Osteocyte (in vitro differentiated cells): ENCODE data around the gene IGSF5. TPM values are rescaled to one million over a fixed set of nuclear protein-coding genes. Genes with fewer than 3 reads are reported as not detected.
"Not testable (repeated sequence)": the region's sequence is repeated elsewhere in the genome, so short reads cannot be mapped to it uniquely, and the experiment has no call there.

Experiments
- DNase-seq: peaks from one replicate; pipeline ENCODE4 v3.0.0; 2021; ENCODE audit warnings: mixed read lengths; ENCODE audit not compliant: unreplicated experiment; ENCODE audit errors: extremely low spot score
- H3K27ac Mint-ChIP-seq: one replicate; pipeline ENCODE4 v1.8.0; 2021; ENCODE audit warnings: mild to moderate bottlenecking, mixed read lengths; ENCODE audit not compliant: unreplicated experiment
- H3K27me3 Mint-ChIP-seq: one replicate; pipeline ENCODE4 v1.8.0; 2021; ENCODE audit warnings: mixed read lengths; ENCODE audit not compliant: unreplicated experiment
- H3K36me3 Mint-ChIP-seq: one replicate; pipeline ENCODE4 v1.8.0; 2021; ENCODE audit warnings: mixed read lengths; ENCODE audit not compliant: unreplicated experiment
- H3K4me1 Mint-ChIP-seq: one replicate; pipeline ENCODE4 v1.8.0; 2021; ENCODE audit warnings: mixed read lengths; ENCODE audit not compliant: unreplicated experiment
- H3K4me3 Mint-ChIP-seq: one replicate; pipeline ENCODE4 v1.8.0; 2021; ENCODE audit warnings: mild to moderate bottlenecking, moderate library complexity, mixed read lengths; ENCODE audit not compliant: unreplicated experiment
- H3K9me3 Mint-ChIP-seq: one replicate; pipeline ENCODE4 v1.8.0; 2021; ENCODE audit warnings: mixed read lengths; ENCODE audit not compliant: unreplicated experiment
- CTCF ChIP-seq: fragments of 200-600 bp; sonication (generic); IDR thresholded peaks from 2 replicates; pipeline ENCODE4 v1.5.0; 2021; ENCODE audit warnings: antibody characterized with exemption, mild to moderate bottlenecking, moderate library complexity
- total RNA-seq: library from RNA; stranded (reverse); gene quantifications from 2 replicates; pipeline ENCODE4 v1.2.1, GENCODE V29; 2021

IGSF5 gene
- total RNA-seq, 1 donor from 2014 or later, result not detected

DNA sequence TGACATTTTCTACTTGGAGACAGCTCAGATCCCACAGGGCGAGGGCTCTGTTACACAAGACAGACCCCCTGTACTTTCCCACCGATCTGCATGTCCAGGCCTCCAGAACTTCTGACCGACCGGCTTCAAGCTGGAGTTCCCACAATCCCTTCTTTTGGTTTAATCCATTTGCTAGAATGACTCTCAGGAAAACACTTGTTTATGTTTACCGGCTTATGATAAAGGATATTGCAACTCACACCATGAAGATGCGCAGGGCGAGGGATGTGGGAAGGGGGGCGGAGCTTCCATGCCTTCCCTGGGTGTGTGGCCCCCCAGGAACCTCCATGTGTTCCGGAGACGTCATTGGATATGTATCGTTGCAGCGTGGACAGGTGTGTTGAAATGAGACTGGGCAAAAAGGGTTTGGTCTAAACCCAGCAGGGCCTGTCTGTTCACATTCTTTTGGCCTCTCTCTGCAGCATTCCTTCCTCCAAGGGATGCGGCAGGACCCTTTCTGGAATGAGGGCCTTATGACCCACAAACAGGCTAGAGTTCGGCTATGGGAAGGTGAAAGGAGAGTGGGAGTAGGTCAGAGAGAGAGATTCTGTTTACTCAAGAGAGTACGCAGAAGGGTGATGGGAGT is 7.5 kb upstream of the IGSF5 start:
- TF ChIP-seq CTCF, result no peak
- Mint-ChIP-seq H3K36me3 (no peaks in the 10 kb centered on the region), H3K9me3 (peaks cover 9% of the 10 kb centered on the region), H3K4me1 (no peaks in the 10 kb centered on the region), H3K27me3 (no peaks in the 10 kb centered on the region), H3K4me3 (no peak overlapping the region), H3K27ac (no peak overlapping the region)
- no peak for DNase-seq

DNA sequence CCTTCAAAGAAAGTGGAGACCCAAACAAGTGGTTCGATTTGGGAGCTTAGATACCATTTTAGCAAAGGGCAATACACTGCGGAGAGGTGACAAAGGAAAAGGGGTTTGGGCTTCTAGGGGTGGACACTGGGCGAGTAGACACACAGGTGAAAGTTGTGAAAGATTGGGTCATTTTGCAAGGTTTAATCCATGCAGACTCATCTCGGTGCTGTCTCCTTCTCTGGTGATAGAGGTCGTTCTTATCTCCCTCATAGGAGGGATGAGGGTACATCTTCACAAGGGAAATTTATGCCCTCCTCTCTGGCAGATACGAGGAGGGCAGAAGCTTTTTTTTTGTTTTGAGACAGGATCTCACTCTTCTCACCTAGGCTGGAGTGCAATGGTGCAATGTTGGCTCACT is 6.4 kb upstream of the IGSF5 start:
- Mint-ChIP-seq H3K36me3 (no peaks in the 10 kb centered on the region), H3K9me3 (peaks cover 17% of the 10 kb centered on the region), H3K27ac (no peak overlapping the region), H3K4me3 (no peak overlapping the region), H3K27me3 (no peaks in the 10 kb centered on the region), H3K4me1 (no peaks in the 10 kb centered on the region)
- TF ChIP-seq CTCF, result no peak
- no peak for DNase-seq

DNA sequence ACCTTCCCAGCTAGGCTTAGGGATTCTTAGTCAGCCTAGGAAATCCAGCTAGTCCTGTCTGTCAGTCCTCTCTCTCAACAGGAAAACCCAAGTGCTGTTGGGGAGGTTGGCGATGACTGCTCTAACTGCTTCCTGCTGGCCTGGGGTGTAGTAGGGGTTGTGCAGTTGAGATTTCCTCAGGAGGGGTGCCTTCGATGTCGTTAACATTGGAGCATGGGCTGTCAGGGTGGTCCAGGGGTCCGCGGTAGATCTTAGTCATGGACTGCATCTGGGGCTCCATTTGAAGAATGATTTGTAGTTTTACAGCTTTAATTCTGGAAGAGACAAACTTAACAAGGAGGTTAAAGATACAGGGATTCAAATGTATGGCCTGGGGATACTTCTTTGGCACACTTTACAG is 5.5 kb upstream of the IGSF5 start:
- H3K36me3 Mint-ChIP-seq, H3K4me3 Mint-ChIP-seq, H3K4me1 Mint-ChIP-seq, H3K27me3 Mint-ChIP-seq, DNase-seq, H3K27ac Mint-ChIP-seq: not testable (repeated sequence)
- H3K9me3 Mint-ChIP-seq, result peaks cover 18% of the 10 kb centered on the region

DNA sequence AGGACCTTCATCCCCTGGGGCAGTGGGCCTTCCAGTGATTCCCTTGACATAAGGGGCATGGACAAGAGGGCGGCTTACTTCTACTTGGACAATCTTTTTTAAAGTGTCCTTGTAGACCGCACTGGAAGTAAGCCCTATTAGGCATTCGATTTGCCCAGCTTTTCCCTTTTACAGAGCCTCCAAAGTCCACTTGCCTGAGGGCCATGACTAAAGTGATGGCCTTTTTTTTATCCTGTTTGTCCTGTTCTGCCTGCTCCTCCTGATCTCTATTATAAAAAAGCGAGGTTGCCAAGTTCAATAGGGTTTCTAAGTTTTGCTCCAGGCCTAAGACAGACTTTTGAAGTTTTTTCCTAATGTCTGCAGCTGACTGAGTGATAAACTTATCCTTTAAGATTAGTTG is 2.4 kb upstream of the IGSF5 start:
- H3K4me1 Mint-ChIP-seq, H3K27ac Mint-ChIP-seq, DNase-seq, H3K27me3 Mint-ChIP-seq, H3K4me3 Mint-ChIP-seq, H3K36me3 Mint-ChIP-seq: not testable (repeated sequence)
- peaks cover 25% of the 10 kb centered on the region for H3K9me3 Mint-ChIP-seq

DNA sequence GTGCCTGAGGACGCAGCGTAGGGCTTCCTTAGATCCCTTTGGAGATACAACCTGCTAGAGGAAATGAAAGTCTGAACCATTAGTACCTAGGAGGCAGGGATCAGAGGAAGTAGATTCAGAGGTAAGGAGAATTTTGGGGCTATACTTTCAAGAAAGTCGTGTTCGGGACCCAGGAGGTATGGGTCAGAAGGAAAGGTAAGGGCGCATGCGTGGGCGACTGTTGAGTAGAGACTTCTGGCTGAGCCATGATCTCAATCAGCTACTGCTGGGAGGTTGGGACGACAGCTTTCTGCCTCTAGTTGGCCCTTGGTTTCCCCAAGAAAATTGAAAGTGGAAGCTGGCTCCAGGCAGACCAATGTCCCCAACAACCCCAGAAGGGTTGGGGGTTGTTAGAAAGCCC is 349 bp downstream of the IGSF5 start:
- peaks cover 26% of the 10 kb centered on the region for H3K9me3 Mint-ChIP-seq

GRCh38 chr21:39750670-39751069 is 5.7 kb downstream of the IGSF5 start:
- Mint-ChIP-seq H3K27ac (no peak overlapping the region), H3K9me3 (peaks cover 25% of the 10 kb centered on the region), H3K36me3 (no peaks in the 10 kb centered on the region), H3K4me3 (no peak overlapping the region), H3K4me1 (no peaks in the 10 kb centered on the region), H3K27me3 (no peaks in the 10 kb centered on the region)
- no peak for TF ChIP-seq CTCF
- DNase-seq, result no peak

More for the DNA sequence above, 349 bp downstream of the IGSF5 start:
- not testable (repeated sequence) for H3K36me3 Mint-ChIP-seq, H3K27ac Mint-ChIP-seq, H3K27me3 Mint-ChIP-seq, H3K4me1 Mint-ChIP-seq, DNase-seq, H3K4me3 Mint-ChIP-seq
